ENCODE data around the gene BPIFB6.

The BPIFB6 gene

GRCh38 chr20:33051333-33051732 lies 19.9 kb downstream of the BPIFB6 start:
- no peak for TF ChIP-seq ZNF704 (tag by site-specific recombination; IDR thresholded peaks at IDR 0.05)
- TF ChIP-seq ZNF621 (tag by site-specific recombination; IDR thresholded peaks at IDR 0.05), result no peak
- no peak for TF ChIP-seq ZNF10 (tag by site-specific recombination; IDR thresholded peaks at IDR 0.05)
- TF ChIP-seq HOXA7 (CRISPR knock-in tag; IDR thresholded peaks at IDR 0.05; ENCODE audit: borderline replicate concordance), result no peak
- TF ChIP-seq OSR2 (tag by site-specific recombination; IDR thresholded peaks at IDR 0.05), result no peak
- no peak for TF ChIP-seq SP3 (tag by site-specific recombination; IDR thresholded peaks at IDR 0.05)
- H3K27ac ChIP-seq (ENCODE audit: extremely low read depth, low read depth, low read length), result no peak overlapping the region
- CTCF ChIA-PET, result no interaction called here
- POLR2A ChIA-PET, result no interaction called here
- H3K4me1 ChIP-seq (ENCODE audit: control insufficient read depth, insufficient read depth, low read length), result no peaks in the 10 kb centered on the region
- H3K36me3 ChIP-seq (ENCODE audit: control insufficient read depth in 2 of 2, insufficient read depth in 1 of 2, low read length in 2 of 2), result no peaks in the 10 kb centered on the region
- no peak overlapping the region for H3K4me3 ChIP-seq (ENCODE audit: low read depth, low read length)
- H3K9me3 ChIP-seq (ENCODE audit: control insufficient read depth, insufficient read depth, low read depth, low read length), result no peaks in the 10 kb centered on the region

GRCh38 chr20:33053291-33054106 lies 22.1 kb downstream of the BPIFB6 start, which contains the start of gene BPIFB3:
BPIFB3 (plus strand) TSS chr20:33053903; CDS start chr20:33055436, 1,533 bp downstream.
- no peaks in the 10 kb centered on the region for H3K9me3 ChIP-seq (ENCODE audit: control insufficient read depth, insufficient read depth, low read depth, low read length)
- POLR2A ChIA-PET, result no interaction called here
- no peak within 1 kb of the TSS for H3K27ac ChIP-seq (ENCODE audit: extremely low read depth, low read depth, low read length)
- CTCF ChIA-PET, result no interaction called here
- no peaks in the 10 kb centered on the region for H3K36me3 ChIP-seq (ENCODE audit: control insufficient read depth in 2 of 2, insufficient read depth in 1 of 2, low read length in 2 of 2)
- no peaks in the 10 kb centered on the region for H3K4me1 ChIP-seq (ENCODE audit: control insufficient read depth, insufficient read depth, low read length)
- no peak within 1 kb of the TSS for H3K4me3 ChIP-seq (ENCODE audit: low read depth, low read length)
- TF ChIP-seq ZNF791 (tag by site-specific recombination; IDR thresholded peaks at IDR 0.05), result no peak
- no peak for TF ChIP-seq RBAK (tag by site-specific recombination; IDR thresholded peaks at IDR 0.05)
- no peak for TF ChIP-seq HIC1 (tag by site-specific recombination; IDR thresholded peaks at IDR 0.05)
- peak; percentile 58 for TF ChIP-seq ZFHX2 (tag by site-specific recombination; conservative IDR thresholded peaks at IDR 0.05)
- TF ChIP-seq ZNF214 (tag by site-specific recombination; IDR thresholded peaks at IDR 0.05; ENCODE audit: borderline replicate concordance), result no peak
- no peak for TF ChIP-seq ZNF830 (tag by site-specific recombination; IDR thresholded peaks at IDR 0.05; ENCODE audit: low read depth)
- TF ChIP-seq EGR2 (tag by site-specific recombination; IDR thresholded peaks at IDR 0.05; ENCODE audit: low read depth), result peak; percentile 68
- no peak for TF ChIP-seq ZNF776 (tag by site-specific recombination; IDR thresholded peaks at IDR 0.05; ENCODE audit: borderline replicate concordance)
- no peak for TF ChIP-seq ZNF768 (tag by site-specific recombination; IDR thresholded peaks at IDR 0.05)

GRCh38 chr20:33054381-33054780 lies 22.9 kb downstream of the BPIFB6 start:
- H3K36me3 ChIP-seq (ENCODE audit: control insufficient read depth in 2 of 2, insufficient read depth in 1 of 2, low read length in 2 of 2), result no peaks in the 10 kb centered on the region
- TF ChIP-seq ZNF623 (tag by site-specific recombination; IDR thresholded peaks at IDR 0.05), result peak; percentile 82
- TF ChIP-seq ZNF423 (tag by site-specific recombination; IDR thresholded peaks at IDR 0.05), result no peak
- no peaks in the 10 kb centered on the region for H3K9me3 ChIP-seq (ENCODE audit: control insufficient read depth, insufficient read depth, low read depth, low read length)
- no peaks in the 10 kb centered on the region for H3K4me1 ChIP-seq (ENCODE audit: control insufficient read depth, insufficient read depth, low read length)
- H3K27ac ChIP-seq (ENCODE audit: extremely low read depth, low read depth, low read length), result no peak overlapping the region
- ChIA-PET CTCF (no interaction called here), POLR2A (no interaction called here)
- no peak overlapping the region for H3K4me3 ChIP-seq (ENCODE audit: low read depth, low read length)
